Osteoblast (primary cell): ENCODE results near the gene CALU. TPM values are rescaled to one million over a fixed set of nuclear protein-coding genes. Genes with fewer than 3 reads are reported as not detected.

ENCODE experiments used
- DNase-seq: peaks from one replicate; pipeline ENCODE4 v3.0.0; 2011; ENCODE audit warnings: low spot score, mixed read lengths; ENCODE audit not compliant: insufficient read length; ENCODE audit errors: missing footprints
- H2AFZ ChIP-seq: 2 replicates; pipeline ENCODE4 v1.6.0; 2011; ENCODE audit warnings: mild to moderate bottlenecking, low read length
- H3K27ac ChIP-seq: 2 replicates; pipeline ENCODE4 v1.5.1; 2011; ENCODE audit warnings: mild to moderate bottlenecking, low read depth, low read length, moderate library complexity
- H3K27me3 ChIP-seq: 2 replicates; pipeline ENCODE4 v1.6.0; 2012; ENCODE audit warnings: mild to moderate bottlenecking, control low read depth, inconsistent platforms, low read length, moderate library complexity; ENCODE audit not compliant: insufficient read depth
- H3K36me3 ChIP-seq: 2 replicates; pipeline ENCODE4 v1.5.1; 2011; ENCODE audit warnings: mild to moderate bottlenecking, low read length, control low read depth, moderate library complexity; ENCODE audit not compliant: insufficient read depth
- H3K4me1 ChIP-seq: 2 replicates; pipeline ENCODE4 v1.5.1; 2011; ENCODE audit warnings: mild to moderate bottlenecking, low read length, control low read depth, moderate library complexity; ENCODE audit not compliant: insufficient read depth
- H3K4me2 ChIP-seq: 2 replicates; pipeline ENCODE4 v1.6.0; 2011; ENCODE audit warnings: mild to moderate bottlenecking, low read length; ENCODE audit not compliant: insufficient read depth
- H3K4me3 ChIP-seq: fragments of 200-600 bp; sonication (generic); 3 replicates; pipeline ENCODE4 v1.5.1; 2012; ENCODE audit warnings: mild to moderate bottlenecking, low read length, inconsistent platforms; ENCODE audit not compliant: insufficient read depth
- H3K79me2 ChIP-seq: 2 replicates; pipeline ENCODE4 v1.6.0; 2012; ENCODE audit warnings: mild to moderate bottlenecking, low read length, control low read depth, inconsistent platforms; ENCODE audit not compliant: insufficient read depth
- H3K9me3 ChIP-seq: 2 replicates; pipeline ENCODE4 v1.5.1; 2011; ENCODE audit warnings: low read depth, low read length, control low read depth
- H4K20me1 ChIP-seq: 2 replicates; pipeline ENCODE4 v1.6.0; 2012; ENCODE audit warnings: mild to moderate bottlenecking, low read length, control low read depth; ENCODE audit not compliant: insufficient read depth
- total RNA-seq: library from RNA; depleted of rRNA; stranded (reverse); fragments of >200 nt; gene quantifications from 2 replicates; pipeline ENCODE4 v1.2.3, GENCODE V29; 2012
- TF ChIP-seq, protein P1 (sequence below): IDR thresholded peaks from 2 replicates; pipeline ENCODE4 v1.5.1; 2011; ENCODE audit warnings: mild to moderate bottlenecking, low read depth, low read length, moderate library complexity; ENCODE audit errors: extremely low read depth

The CALU gene
- total RNA-seq, 1 donor = 708 TPM

- Histone ChIP-seq H3K27ac (no peak overlapping the region), H3K79me2 (no peaks in the 10 kb centered on the region), H3K4me1 (peaks cover 15% of the 10 kb centered on the region), H3K4me3 (no peak overlapping the region), H2AFZ (no peak overlapping the region), H3K36me3 (no peaks in the 10 kb centered on the region), H3K4me2 (no peak overlapping the region), H3K27me3 (no peaks in the 10 kb centered on the region), H3K9me3 (no peaks in the 10 kb centered on the region), H4K20me1 (no peaks in the 10 kb centered on the region)
- no peak for DNase-seq
- TF ChIP-seq, protein P1, sequence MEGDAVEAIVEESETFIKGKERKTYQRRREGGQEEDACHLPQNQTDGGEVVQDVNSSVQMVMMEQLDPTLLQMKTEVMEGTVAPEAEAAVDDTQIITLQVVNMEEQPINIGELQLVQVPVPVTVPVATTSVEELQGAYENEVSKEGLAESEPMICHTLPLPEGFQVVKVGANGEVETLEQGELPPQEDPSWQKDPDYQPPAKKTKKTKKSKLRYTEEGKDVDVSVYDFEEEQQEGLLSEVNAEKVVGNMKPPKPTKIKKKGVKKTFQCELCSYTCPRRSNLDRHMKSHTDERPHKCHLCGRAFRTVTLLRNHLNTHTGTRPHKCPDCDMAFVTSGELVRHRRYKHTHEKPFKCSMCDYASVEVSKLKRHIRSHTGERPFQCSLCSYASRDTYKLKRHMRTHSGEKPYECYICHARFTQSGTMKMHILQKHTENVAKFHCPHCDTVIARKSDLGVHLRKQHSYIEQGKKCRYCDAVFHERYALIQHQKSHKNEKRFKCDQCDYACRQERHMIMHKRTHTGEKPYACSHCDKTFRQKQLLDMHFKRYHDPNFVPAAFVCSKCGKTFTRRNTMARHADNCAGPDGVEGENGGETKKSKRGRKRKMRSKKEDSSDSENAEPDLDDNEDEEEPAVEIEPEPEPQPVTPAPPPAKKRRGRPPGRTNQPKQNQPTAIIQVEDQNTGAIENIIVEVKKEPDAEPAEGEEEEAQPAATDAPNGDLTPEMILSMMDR = no peak
Measured at GRCh38 chr7:128733278-128733645, 5.9 kb upstream of the CALU start.

DNA sequence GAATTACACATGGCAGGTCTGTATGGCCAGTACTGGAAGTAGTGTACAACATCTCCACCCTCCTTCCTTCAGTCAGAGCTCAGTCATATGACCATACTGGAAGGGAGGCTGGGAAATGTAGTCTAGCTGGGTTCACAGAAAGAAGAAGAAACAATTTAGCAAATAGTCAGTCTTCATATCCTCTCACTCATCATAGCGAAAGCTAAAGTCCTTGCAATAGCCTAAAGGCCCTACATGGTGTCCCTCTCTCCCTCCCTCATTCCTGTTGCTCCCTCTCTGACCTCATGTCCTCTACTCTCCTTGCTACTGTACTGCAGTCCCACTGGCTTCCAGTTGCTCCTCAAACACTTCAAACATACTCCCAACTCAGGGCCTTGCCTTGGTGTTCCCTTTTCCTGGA lies 4.3 kb upstream of the CALU start:
- no peaks in the 10 kb centered on the region for H3K36me3 ChIP-seq
- no peaks in the 10 kb centered on the region for H3K9me3 ChIP-seq
- H3K79me2 ChIP-seq = peaks cover 8% of the 10 kb centered on the region
- H4K20me1 ChIP-seq = peaks cover 6% of the 10 kb centered on the region
- H3K27me3 ChIP-seq = no peaks in the 10 kb centered on the region
- DNase-seq = no peak
- no peak overlapping the region for H3K27ac ChIP-seq
- H3K4me1 ChIP-seq = peaks cover 16% of the 10 kb centered on the region
- H3K4me2 ChIP-seq = no peak overlapping the region
- no peak overlapping the region for H3K4me3 ChIP-seq
- H2AFZ ChIP-seq = no peak overlapping the region
- TF ChIP-seq, protein P1 = no peak

- Histone ChIP-seq H3K27ac (no peak overlapping the region), H3K79me2 (peaks cover 13% of the 10 kb centered on the region), H2AFZ (no peak overlapping the region), H3K27me3 (no peaks in the 10 kb centered on the region), H3K4me3 (no peak overlapping the region), H3K9me3 (no peaks in the 10 kb centered on the region), H3K36me3 (no peaks in the 10 kb centered on the region), H4K20me1 (peaks cover 11% of the 10 kb centered on the region), H3K4me1 (peaks cover 16% of the 10 kb centered on the region), H3K4me2 (no peak overlapping the region)
- DNase-seq = no peak
- TF ChIP-seq, protein P1 = no peak
Measured at GRCh38 chr7:128735436-128735835, 3.7 kb upstream of the CALU start.

DNA sequence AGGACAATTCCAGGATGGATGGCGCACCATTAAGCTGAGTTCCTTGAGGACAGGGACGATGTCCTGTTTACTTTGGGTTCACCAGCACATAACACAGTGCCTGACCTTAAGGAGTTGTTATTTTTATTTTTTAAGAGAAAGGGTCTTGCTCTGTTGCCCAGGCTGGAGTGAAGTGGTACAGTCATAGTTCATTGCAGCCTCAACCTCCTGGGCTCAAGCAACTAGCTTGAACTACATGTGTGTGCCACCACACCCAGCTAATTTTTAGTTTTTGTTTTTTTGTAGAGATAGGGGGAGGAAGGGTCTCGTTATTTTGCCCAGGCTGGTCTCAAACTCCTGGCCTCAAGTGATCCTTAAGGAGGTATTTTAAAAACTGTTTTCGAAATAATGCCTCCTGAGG lies 1.7 kb upstream of the CALU start:
- H3K27ac ChIP-seq = peak overlapping the region; percentile 99
- no peak for DNase-seq
- peaks cover 33% of the 10 kb centered on the region for H3K79me2 ChIP-seq
- no peaks in the 10 kb centered on the region for H3K27me3 ChIP-seq
- H3K36me3 ChIP-seq = no peaks in the 10 kb centered on the region
- H3K9me3 ChIP-seq = no peaks in the 10 kb centered on the region
- H3K4me2 ChIP-seq = no peak overlapping the region
- TF ChIP-seq, protein P1 = no peak
- H2AFZ ChIP-seq = no peak overlapping the region
- peaks cover 23% of the 10 kb centered on the region for H4K20me1 ChIP-seq
- H3K4me1 ChIP-seq = peaks cover 27% of the 10 kb centered on the region
- H3K4me3 ChIP-seq = no peak overlapping the region
